ENCODE data around the gene TRIM36. TPM values are rescaled to one million over a fixed set of nuclear protein-coding genes. Genes with fewer than 3 reads are reported as not detected.

The TRIM36 gene
- 1 to 10 TPM; 1.1 to 4.0 (median 2.0) TPM for total RNA-seq

GRCh38 chr5:115169487-115170133, at the start of gene TRIM36:
TSS of gene TRIM36 (minus strand) at chr5:115169908. CDS start at chr5:115169634, 274 bp downstream.
- Histone ChIP-seq H3K27me3 (peaks cover 48% of the 10 kb centered on the region), H3K36me3 (no peaks in the 10 kb centered on the region), H3K4me1 (peaks cover 23% of the 10 kb centered on the region), H3K4me3 (peak within 1 kb of the TSS; percentile 80), H3K27ac (peak within 1 kb of the TSS; percentile 52), H3K9me3 (no peaks in the 10 kb centered on the region)
- WGBS: 1% methylated on average over 19 of the region's 68 CpGs
- peak; percentile 93 for DNase-seq (ENCODE audit: low spot score in 2 of 2)
- TF ChIP-seq EP300 (IDR thresholded peaks at IDR 0.05) (no peak), POLR2AphosphoS5 (IDR thresholded peaks at IDR 0.05) (no peak), CTCF (IDR thresholded peaks at IDR 0.05) (no peak), POLR2A (IDR thresholded peaks at IDR 0.05) (no peak)

- Histone ChIP-seq H3K36me3 (peaks cover 19% of the 10 kb centered on the region), H3K4me3 (no peak overlapping the region), H3K9me3 (no peaks in the 10 kb centered on the region), H3K27me3 (no peaks in the 10 kb centered on the region), H3K4me1 (no peaks in the 10 kb centered on the region), H3K27ac (no peak overlapping the region)
- TF ChIP-seq EP300 (IDR thresholded peaks at IDR 0.05) (no peak), POLR2A (IDR thresholded peaks at IDR 0.05) (no peak), CTCF (IDR thresholded peaks at IDR 0.05) (no peak), POLR2AphosphoS5 (IDR thresholded peaks at IDR 0.05) (no peak)
- 84% methylated on average over 1 of the region's 1 CpG for WGBS
- DNase-seq (ENCODE audit: low spot score in 2 of 2): no peak
Observed at GRCh38 chr5:115214541-115214940, 44.8 kb upstream of the TRIM36 start.

GRCh38 chr5:115209279-115209678, 39.6 kb upstream of the TRIM36 start:
- peaks cover 11% of the 10 kb centered on the region for H3K36me3 ChIP-seq
- no peak overlapping the region for H3K27ac ChIP-seq
- 85% methylated on average over 3 of the region's 3 CpGs for WGBS
- no peaks in the 10 kb centered on the region for H3K9me3 ChIP-seq
- TF ChIP-seq POLR2A (IDR thresholded peaks at IDR 0.05) (no peak), EP300 (IDR thresholded peaks at IDR 0.05) (no peak), POLR2AphosphoS5 (IDR thresholded peaks at IDR 0.05) (no peak), CTCF (IDR thresholded peaks at IDR 0.05) (no peak)
- no peaks in the 10 kb centered on the region for H3K27me3 ChIP-seq
- no peak for DNase-seq (ENCODE audit: low spot score in 2 of 2)
- no peaks in the 10 kb centered on the region for H3K4me1 ChIP-seq
- H3K4me3 ChIP-seq: no peak overlapping the region

GRCh38 chr5:115202952-115203351, 33.2 kb upstream of the TRIM36 start:
- Histone ChIP-seq H3K27me3 (no peaks in the 10 kb centered on the region), H3K36me3 (no peaks in the 10 kb centered on the region), H3K4me3 (no peak overlapping the region), H3K4me1 (no peaks in the 10 kb centered on the region), H3K27ac (no peak overlapping the region), H3K9me3 (no peaks in the 10 kb centered on the region)
- no peak for TF ChIP-seq POLR2AphosphoS5 (IDR thresholded peaks at IDR 0.05)
- no peak for TF ChIP-seq POLR2A (IDR thresholded peaks at IDR 0.05)
- no peak for TF ChIP-seq CTCF (IDR thresholded peaks at IDR 0.05)
- no peak for TF ChIP-seq EP300 (IDR thresholded peaks at IDR 0.05)
- DNase-seq (ENCODE audit: low spot score in 2 of 2): no peak
- 82% methylated on average over 1 of the region's 1 CpG for WGBS

GRCh38 chr5:115196161-115196560, 26.5 kb upstream of the TRIM36 start:
- 82% methylated on average over 3 of the region's 3 CpGs for WGBS
- Histone ChIP-seq H3K4me1 (no peaks in the 10 kb centered on the region), H3K27ac (no peak overlapping the region), H3K9me3 (no peaks in the 10 kb centered on the region), H3K27me3 (no peaks in the 10 kb centered on the region), H3K4me3 (no peak overlapping the region), H3K36me3 (no peaks in the 10 kb centered on the region)
- TF ChIP-seq EP300 (IDR thresholded peaks at IDR 0.05) (no peak), POLR2A (IDR thresholded peaks at IDR 0.05) (no peak), CTCF (IDR thresholded peaks at IDR 0.05) (no peak), POLR2AphosphoS5 (IDR thresholded peaks at IDR 0.05) (no peak)
- DNase-seq (ENCODE audit: low spot score in 2 of 2): no peak
